WTC11 (cell line): ENCODE results near the gene TFB1M. TPM values are rescaled to one million over a fixed set of nuclear protein-coding genes. Genes with fewer than 3 reads are reported as not detected.

Experiments used
- ATAC-seq: fragments of 200-7000 bp; cut with Tn5 transposase; 2 replicates; pipeline ENCODE4 v1.10.0; 2021; ENCODE audit warnings: mild to moderate bottlenecking, moderate library complexity
- CTCF ChIA-PET: fragments of 300-600 bp; sonication (Branson Sonifier 250); formaldehyde crosslinking; loops from one replicate; lab custom pipeline; 2021; ENCODE audit warnings: antibody characterized with exemption; lab: Charles Lee
- POLR2A ChIA-PET: fragments of 350-600 bp; sonication (Branson Sonifier 250); formaldehyde crosslinking; loops from one replicate; lab custom pipeline; 2021; ENCODE audit warnings: antibody characterized with exemption; lab: Charles Lee
- DNase-seq: peaks from one replicate; pipeline ENCODE4 v3.0.0; 2021; ENCODE audit warnings: low spot score
- H3K27ac Mint-ChIP-seq: 2 replicates; pipeline ENCODE4 v1.8.0; 2021; ENCODE audit warnings: mixed read lengths
- H3K27me3 Mint-ChIP-seq: 2 replicates; pipeline ENCODE4 v1.8.0; 2021; ENCODE audit warnings: low read depth, mild to moderate bottlenecking, moderate library complexity, mixed read lengths
- H3K36me3 Mint-ChIP-seq: 2 replicates; pipeline ENCODE4 v1.8.0; 2021; ENCODE audit warnings: mixed read lengths
- H3K4me1 Mint-ChIP-seq: 2 replicates; pipeline ENCODE4 v1.8.0; 2022; ENCODE audit warnings: mixed read lengths
- H3K4me3 Mint-ChIP-seq: 2 replicates; pipeline ENCODE4 v1.8.0; 2021; ENCODE audit warnings: mild to moderate bottlenecking, moderate library complexity, mixed read lengths
- H3K9me3 Mint-ChIP-seq: 2 replicates; pipeline ENCODE4 v1.8.0; 2021; ENCODE audit warnings: mixed read lengths
- ATF1 ChIP-seq: sonication (generic); formaldehyde crosslinking; IDR thresholded peaks from 2 replicates; pipeline ENCODE4 v1.8.1; 2023; ENCODE audit warnings: mild to moderate bottlenecking, moderate library complexity, missing genetic modification reagents
- ELF4 ChIP-seq: sonication (generic); formaldehyde crosslinking; IDR thresholded peaks from 2 replicates; pipeline ENCODE4 v1.8.1; 2022; ENCODE audit warnings: low read depth, mild to moderate bottlenecking, moderate library complexity, missing genetic modification reagents
- ESRRA ChIP-seq: sonication (generic); formaldehyde crosslinking; IDR thresholded peaks from 2 replicates; pipeline ENCODE4 v1.8.1; 2022; ENCODE audit warnings: mild to moderate bottlenecking, missing genetic modification reagents, borderline replicate concordance
- ETV6 ChIP-seq: sonication (generic); formaldehyde crosslinking; IDR thresholded peaks from 2 replicates; pipeline ENCODE4 v1.8.1; 2022; ENCODE audit warnings: mild to moderate bottlenecking, missing genetic modification reagents
- FOXJ3 ChIP-seq: sonication (generic); formaldehyde crosslinking; IDR thresholded peaks from 2 replicates; pipeline ENCODE4 v1.9.0; 2021; ENCODE audit warnings: missing genetic modification reagents, mild to moderate bottlenecking, borderline replicate concordance
- GABPB1 ChIP-seq: sonication (generic); formaldehyde crosslinking; IDR thresholded peaks from 2 replicates; pipeline ENCODE4 v1.8.1; 2023; ENCODE audit warnings: mild to moderate bottlenecking, missing genetic modification reagents
- JAZF1 ChIP-seq: fragments of 250-450 bp; sonication (Bioruptor Pico); IDR thresholded peaks from 2 replicates; pipeline ENCODE4 v1.9.0; 2021; ENCODE audit warnings: moderate library complexity, mild to moderate bottlenecking, inconsistent platforms
- MXD4 ChIP-seq: fragments of 250-450 bp; sonication (Bioruptor Pico); IDR thresholded peaks from 2 replicates; pipeline ENCODE4 v1.8.0; 2021; ENCODE audit warnings: mild to moderate bottlenecking, moderate library complexity, borderline replicate concordance
- NFYB ChIP-seq: sonication (generic); formaldehyde crosslinking; conservative IDR thresholded peaks from 2 replicates; pipeline ENCODE4 v1.8.0; 2022; ENCODE audit warnings: low read depth, missing genetic modification reagents
- NR1H2 ChIP-seq: sonication (generic); formaldehyde crosslinking; IDR thresholded peaks from 2 replicates; pipeline ENCODE4 v1.9.0; 2021; ENCODE audit warnings: mild to moderate bottlenecking, moderate library complexity, missing genetic modification reagents
- NR2C2 ChIP-seq: sonication (generic); formaldehyde crosslinking; IDR thresholded peaks from 2 replicates; pipeline ENCODE4 v1.8.0; 2022; ENCODE audit warnings: mild to moderate bottlenecking, missing genetic modification reagents
- SP1 ChIP-seq: sonication (generic); formaldehyde crosslinking; conservative IDR thresholded peaks from 2 replicates; pipeline ENCODE4 v1.8.1; 2022; ENCODE audit warnings: missing genetic modification reagents
- TCF7 ChIP-seq: sonication (generic); formaldehyde crosslinking; IDR thresholded peaks from 2 replicates; pipeline ENCODE4 v1.8.0; 2022; ENCODE audit warnings: mild to moderate bottlenecking, low read depth, missing genetic modification reagents, moderate library complexity
- TEAD1 ChIP-seq: sonication (generic); formaldehyde crosslinking; IDR thresholded peaks from 2 replicates; pipeline ENCODE4 v1.8.0; 2022; ENCODE audit warnings: mild to moderate bottlenecking, missing genetic modification reagents
- ZBTB21 ChIP-seq: sonication (generic); formaldehyde crosslinking; IDR thresholded peaks from 2 replicates; pipeline ENCODE4 v1.8.1; 2023; ENCODE audit warnings: mild to moderate bottlenecking, missing genetic modification reagents, borderline replicate concordance
- ZNF121 ChIP-seq: sonication (generic); formaldehyde crosslinking; IDR thresholded peaks from 2 replicates; pipeline ENCODE4 v1.8.0; 2023; ENCODE audit warnings: missing genetic modification reagents
- ZNF219 ChIP-seq: sonication (generic); formaldehyde crosslinking; IDR thresholded peaks from 2 replicates; pipeline ENCODE4 v1.8.0; 2023; ENCODE audit warnings: missing genetic modification reagents, mild to moderate bottlenecking, borderline replicate concordance
- ZNF232 ChIP-seq: sonication (generic); formaldehyde crosslinking; IDR thresholded peaks from 2 replicates; pipeline ENCODE4 v1.8.0; 2022; ENCODE audit warnings: mild to moderate bottlenecking, missing genetic modification reagents
- ZNF263 ChIP-seq: sonication (generic); formaldehyde crosslinking; IDR thresholded peaks from 2 replicates; pipeline ENCODE4 v1.8.1; 2022; ENCODE audit warnings: low read depth, mild to moderate bottlenecking, moderate library complexity, missing genetic modification reagents
- total RNA-seq: library from RNA; stranded (reverse); gene quantifications from 3 replicates; pipeline ENCODE4 v1.2.3, GENCODE V29; 2021
- TF ChIP-seq, protein P1 (sequence below): fragments of 250-450 bp; sonication (Bioruptor Pico); IDR thresholded peaks from 2 replicates; pipeline ENCODE4 v1.9.0; 2021; ENCODE audit warnings: moderate library complexity, mild to moderate bottlenecking, inconsistent platforms, borderline replicate concordance
- TF ChIP-seq, protein P2 (sequence below): sonication (generic); formaldehyde crosslinking; IDR thresholded peaks from 2 replicates; pipeline ENCODE4 v1.8.0; 2023; ENCODE audit warnings: missing genetic modification reagents
- TF ChIP-seq, protein P3 (sequence below): sonication (generic); formaldehyde crosslinking; IDR thresholded peaks from 2 replicates; pipeline ENCODE4 v1.8.0; 2022; ENCODE audit warnings: mild to moderate bottlenecking, missing genetic modification reagents
- TF ChIP-seq, protein P4 (sequence below): fragments of 250-450 bp; sonication (Bioruptor Pico); conservative IDR thresholded peaks from 2 replicates; pipeline ENCODE4 v1.9.0; 2021; ENCODE audit warnings: mild to moderate bottlenecking
- TF ChIP-seq, protein P5 (sequence below): sonication (generic); formaldehyde crosslinking; IDR thresholded peaks from 2 replicates; pipeline ENCODE4 v1.8.1; 2022; ENCODE audit warnings: mild to moderate bottlenecking, moderate library complexity, missing genetic modification reagents
- TF ChIP-seq, protein P6 (sequence below): fragments of 200-600 bp; IDR thresholded peaks from 2 replicates; pipeline ENCODE4 v1.8.0; 2022; ENCODE audit warnings: antibody characterized with exemption

Gene TFB1M
- total RNA-seq, 1 experiment from 2014 or later, result 41.8 TPM

DNA sequence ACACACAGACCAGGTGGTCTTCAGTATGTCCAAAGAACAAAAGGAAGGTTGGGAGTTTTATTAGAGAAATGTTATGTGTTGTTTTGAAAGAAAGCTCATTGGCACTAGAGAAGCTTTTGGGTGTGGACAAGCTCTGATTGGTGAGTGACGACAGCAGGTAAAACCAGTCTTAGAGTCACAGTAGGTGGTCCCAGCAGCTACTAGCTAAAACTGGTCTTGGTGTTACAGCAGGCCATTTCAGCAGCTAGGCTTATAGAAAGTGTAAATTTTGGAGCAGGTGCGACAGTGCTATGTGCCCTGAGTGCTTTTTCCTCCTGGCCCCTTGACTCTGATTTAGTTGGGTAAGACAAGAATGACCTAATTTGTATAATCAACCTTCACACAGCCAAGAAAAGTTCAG is 46.9 kb downstream of the TFB1M start:
- Mint-ChIP-seq H3K4me1 (peaks cover 21% of the 10 kb centered on the region), H3K9me3 (peaks cover 10% of the 10 kb centered on the region; the same call in 1 of the 2 replicates), H3K4me3 (no peak overlapping the region), H3K27me3 (no peaks in the 10 kb centered on the region), H3K27ac (no peak overlapping the region), H3K36me3 (peaks cover 33% of the 10 kb centered on the region)
- CTCF ChIA-PET, result interaction anchor here (0.7 to 1.2 kb wide), 2 partner anchors 90 to 344 kb away, joined by 4 read pairs; no protein-coding TSS in a partner anchor
- no peak for DNase-seq
- POLR2A ChIA-PET, result interaction anchor here (0.6 kb wide), 1 partner anchor 20 kb away, joined by 3 read pairs; no protein-coding TSS in a partner anchor
- TF ChIP-seq, protein P1, sequence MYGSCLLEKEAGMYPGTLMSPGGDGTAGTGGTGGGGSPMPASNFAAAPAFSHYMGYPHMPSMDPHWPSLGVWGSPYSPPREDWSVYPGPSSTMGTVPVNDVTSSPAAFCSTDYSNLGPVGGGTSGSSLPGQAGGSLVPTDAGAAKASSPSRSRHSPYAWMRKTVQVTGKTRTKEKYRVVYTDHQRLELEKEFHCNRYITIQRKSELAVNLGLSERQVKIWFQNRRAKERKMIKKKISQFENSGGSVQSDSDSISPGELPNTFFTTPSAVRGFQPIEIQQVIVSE (CRISPR knock-in tag), result no peak
- TF ChIP-seq ZNF232 (CRISPR knock-in tag) (no peak), GABPB1 (CRISPR knock-in tag) (no peak)
- TF ChIP-seq, protein P2, sequence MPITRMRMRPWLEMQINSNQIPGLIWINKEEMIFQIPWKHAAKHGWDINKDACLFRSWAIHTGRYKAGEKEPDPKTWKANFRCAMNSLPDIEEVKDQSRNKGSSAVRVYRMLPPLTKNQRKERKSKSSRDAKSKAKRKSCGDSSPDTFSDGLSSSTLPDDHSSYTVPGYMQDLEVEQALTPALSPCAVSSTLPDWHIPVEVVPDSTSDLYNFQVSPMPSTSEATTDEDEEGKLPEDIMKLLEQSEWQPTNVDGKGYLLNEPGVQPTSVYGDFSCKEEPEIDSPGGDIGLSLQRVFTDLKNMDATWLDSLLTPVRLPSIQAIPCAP, result no peak
- no peak for ATAC-seq

DNA sequence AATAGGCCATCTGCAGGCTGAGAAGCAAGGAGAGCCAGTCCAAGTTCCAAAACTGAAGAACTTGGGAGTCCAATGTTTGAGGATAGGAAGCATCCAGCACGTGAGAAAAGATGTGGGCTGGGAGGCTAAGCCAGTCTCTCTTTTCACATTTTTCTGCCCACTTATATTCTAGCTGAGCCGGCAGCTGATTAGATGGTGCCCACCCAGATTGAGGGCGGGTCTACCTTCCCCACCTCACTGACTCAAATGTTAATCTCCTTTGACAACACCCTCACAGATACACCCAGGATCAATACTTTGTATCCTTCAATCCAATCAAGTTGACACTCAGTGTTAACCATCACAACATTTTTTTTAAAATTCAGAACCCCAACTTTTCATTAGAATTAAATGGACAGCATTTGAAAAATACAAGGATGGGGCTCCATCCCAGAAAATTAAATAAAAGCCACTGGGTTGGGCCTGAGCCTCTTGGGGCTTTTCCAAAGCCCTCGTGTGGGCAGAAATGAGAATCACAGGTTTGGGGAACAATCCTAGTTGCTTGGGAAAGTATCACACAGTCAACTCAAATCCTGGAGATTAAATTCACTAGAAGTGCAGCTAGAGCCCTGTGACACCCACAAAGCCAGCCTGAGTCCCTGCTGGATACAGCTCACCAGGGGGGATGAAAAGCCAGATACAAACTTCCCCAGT is 48.3 kb downstream of the TFB1M start:
- H3K27ac Mint-ChIP-seq, result no peak overlapping the region
- no peak for DNase-seq
- POLR2A ChIA-PET, result no interaction called here
- TF ChIP-seq ESRRA (CRISPR knock-in tag) (no peak), ELF4 (CRISPR knock-in tag) (no peak), SP1 (no peak), NR2C2 (CRISPR knock-in tag) (no peak), FOXJ3 (CRISPR knock-in tag) (no peak), ETV6 (no peak), JAZF1 (CRISPR knock-in tag) (no peak)
- TF ChIP-seq, protein P3, sequence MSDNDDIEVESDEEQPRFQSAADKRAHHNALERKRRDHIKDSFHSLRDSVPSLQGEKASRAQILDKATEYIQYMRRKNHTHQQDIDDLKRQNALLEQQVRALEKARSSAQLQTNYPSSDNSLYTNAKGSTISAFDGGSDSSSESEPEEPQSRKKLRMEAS (CRISPR knock-in tag), result no peak
- TF ChIP-seq, all 79 proteins: peak for 0
- Mint-ChIP-seq H3K27me3 (no peaks in the 10 kb centered on the region), H3K4me1 (peaks cover 34% of the 10 kb centered on the region), H3K4me3 (no peak overlapping the region), H3K36me3 (peaks cover 34% of the 10 kb centered on the region), H3K9me3 (peaks cover 10% of the 10 kb centered on the region; the same call in 1 of the 2 replicates)
- ATAC-seq, result peak; percentile 10; the same call in 1 of the 2 replicates
- CTCF ChIA-PET, result interaction anchor here (0.7 to 1.4 kb wide), 2 partner anchors 21 to 89 kb away, joined by 3 to 5 read pairs; no protein-coding TSS in a partner anchor

DNA sequence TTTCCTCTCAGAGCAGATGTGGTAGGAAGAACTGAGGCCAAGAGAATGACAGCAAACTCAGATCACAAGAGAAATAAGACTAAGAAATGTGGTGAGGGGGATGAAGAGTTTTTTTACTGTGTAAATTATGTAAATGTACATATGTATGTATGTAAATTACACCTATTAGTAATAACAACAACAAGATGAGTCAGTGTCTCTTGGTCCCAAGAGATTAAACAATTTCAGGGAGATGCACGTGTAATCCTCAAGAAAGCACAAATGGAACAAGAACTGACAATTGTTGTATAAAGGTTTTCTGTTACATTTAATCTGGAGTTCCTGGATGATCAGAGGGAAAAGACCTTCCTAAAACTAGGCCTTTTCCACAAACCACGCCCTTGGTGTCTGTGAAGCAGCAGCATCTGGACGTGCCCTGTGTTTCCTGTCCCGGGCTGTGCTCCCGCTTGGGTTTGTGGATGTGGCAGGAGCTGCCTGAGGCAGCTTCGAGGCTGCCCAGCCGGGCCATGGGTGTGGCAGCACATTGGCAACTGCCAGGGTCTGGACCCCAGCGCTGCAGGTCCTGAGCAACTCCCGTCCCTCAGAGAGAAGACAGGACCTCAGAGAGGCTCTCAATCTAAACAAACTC is 49.5 kb downstream of the TFB1M start:
- H3K36me3 Mint-ChIP-seq, result peaks cover 40% of the 10 kb centered on the region
- H3K4me1 Mint-ChIP-seq, result peaks cover 36% of the 10 kb centered on the region
- no peak overlapping the region for H3K4me3 Mint-ChIP-seq
- no peaks in the 10 kb centered on the region for H3K27me3 Mint-ChIP-seq
- H3K27ac Mint-ChIP-seq, result 0 out of 2 replicates have a peak overlapping the region, but pooled peaks have one; percentile 40
- POLR2A ChIA-PET, result no interaction called here
- peaks cover 10% of the 10 kb centered on the region; the same call in 1 of the 2 replicates for H3K9me3 Mint-ChIP-seq
- CTCF ChIA-PET, result interaction anchor here (1.2 to 1.4 kb wide), 2 partner anchors 87 to 396 kb away, joined by 3 to 5 read pairs; no protein-coding TSS in a partner anchor
- no peak for DNase-seq
- no peak for ATAC-seq
- TF ChIP-seq, protein P4, sequence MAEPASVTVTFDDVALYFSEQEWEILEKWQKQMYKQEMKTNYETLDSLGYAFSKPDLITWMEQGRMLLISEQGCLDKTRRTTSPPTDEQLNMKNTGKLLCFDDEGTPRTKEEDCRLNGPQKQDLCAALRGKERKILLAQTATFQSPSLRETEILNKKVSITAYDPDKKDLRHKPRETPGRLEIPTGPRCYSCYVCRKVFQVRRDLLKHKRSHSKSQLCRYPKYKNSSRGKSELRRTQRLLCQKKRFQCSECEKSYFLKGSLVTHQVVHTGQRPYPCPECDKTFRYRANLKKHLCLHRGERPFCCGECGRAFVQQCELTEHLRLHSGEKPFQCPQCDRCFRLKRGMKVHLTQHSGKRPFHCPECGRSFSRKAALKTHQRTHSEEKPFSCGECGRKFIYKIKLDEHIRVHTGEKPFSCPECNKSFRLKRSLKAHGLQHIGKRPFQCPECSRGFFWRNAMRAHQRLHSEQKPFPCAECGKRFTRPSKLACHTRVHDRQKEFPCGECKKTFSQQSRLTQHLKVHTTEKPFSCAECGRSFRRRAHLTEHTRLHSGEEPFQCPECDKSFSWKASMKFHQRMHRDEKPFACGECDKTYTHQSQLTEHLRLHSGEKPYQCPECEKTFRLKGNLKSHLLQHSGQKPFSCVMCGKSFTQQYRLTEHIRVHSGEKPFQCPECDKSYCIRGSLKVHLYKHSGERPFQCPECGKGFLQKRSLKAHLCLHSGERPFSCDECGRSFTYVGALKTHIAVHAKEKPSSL, result no peak
- no peak for TF ChIP-seq JAZF1 (CRISPR knock-in tag)
- TF ChIP-seq ZNF219 (CRISPR knock-in tag), result no peak
- TF ChIP-seq ZBTB21 (CRISPR knock-in tag), result no peak
- no peak for TF ChIP-seq NFYB (CRISPR knock-in tag)
- TF ChIP-seq, protein P5, sequence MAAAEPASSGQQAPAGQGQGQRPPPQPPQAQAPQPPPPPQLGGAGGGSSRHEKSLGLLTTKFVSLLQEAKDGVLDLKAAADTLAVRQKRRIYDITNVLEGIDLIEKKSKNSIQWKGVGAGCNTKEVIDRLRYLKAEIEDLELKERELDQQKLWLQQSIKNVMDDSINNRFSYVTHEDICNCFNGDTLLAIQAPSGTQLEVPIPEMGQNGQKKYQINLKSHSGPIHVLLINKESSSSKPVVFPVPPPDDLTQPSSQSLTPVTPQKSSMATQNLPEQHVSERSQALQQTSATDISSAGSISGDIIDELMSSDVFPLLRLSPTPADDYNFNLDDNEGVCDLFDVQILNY (CRISPR knock-in tag), result no peak
- no peak for TF ChIP-seq ZNF263 (CRISPR knock-in tag)
- TF ChIP-seq ATF1, result no peak
- TF ChIP-seq, protein P6, sequence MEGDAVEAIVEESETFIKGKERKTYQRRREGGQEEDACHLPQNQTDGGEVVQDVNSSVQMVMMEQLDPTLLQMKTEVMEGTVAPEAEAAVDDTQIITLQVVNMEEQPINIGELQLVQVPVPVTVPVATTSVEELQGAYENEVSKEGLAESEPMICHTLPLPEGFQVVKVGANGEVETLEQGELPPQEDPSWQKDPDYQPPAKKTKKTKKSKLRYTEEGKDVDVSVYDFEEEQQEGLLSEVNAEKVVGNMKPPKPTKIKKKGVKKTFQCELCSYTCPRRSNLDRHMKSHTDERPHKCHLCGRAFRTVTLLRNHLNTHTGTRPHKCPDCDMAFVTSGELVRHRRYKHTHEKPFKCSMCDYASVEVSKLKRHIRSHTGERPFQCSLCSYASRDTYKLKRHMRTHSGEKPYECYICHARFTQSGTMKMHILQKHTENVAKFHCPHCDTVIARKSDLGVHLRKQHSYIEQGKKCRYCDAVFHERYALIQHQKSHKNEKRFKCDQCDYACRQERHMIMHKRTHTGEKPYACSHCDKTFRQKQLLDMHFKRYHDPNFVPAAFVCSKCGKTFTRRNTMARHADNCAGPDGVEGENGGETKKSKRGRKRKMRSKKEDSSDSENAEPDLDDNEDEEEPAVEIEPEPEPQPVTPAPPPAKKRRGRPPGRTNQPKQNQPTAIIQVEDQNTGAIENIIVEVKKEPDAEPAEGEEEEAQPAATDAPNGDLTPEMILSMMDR, result no peak
- TF ChIP-seq TEAD1 (CRISPR knock-in tag), result no peak
- no peak for TF ChIP-seq NR1H2 (CRISPR knock-in tag)
- no peak for TF ChIP-seq ZNF121 (CRISPR knock-in tag)
- no peak for TF ChIP-seq TCF7 (CRISPR knock-in tag)
- no peak for TF ChIP-seq MXD4 (CRISPR knock-in tag)
